NCI-H1417 treated with DMSO at 0.1 percent for 48 hours (cell line): ENCODE measurements around the gene GSDME.

Experiments
- DNase-seq: peaks from one replicate; lab custom pipeline; 2025; lab: John Stamatoyannopoulos, UW

GSDME gene

DNA sequence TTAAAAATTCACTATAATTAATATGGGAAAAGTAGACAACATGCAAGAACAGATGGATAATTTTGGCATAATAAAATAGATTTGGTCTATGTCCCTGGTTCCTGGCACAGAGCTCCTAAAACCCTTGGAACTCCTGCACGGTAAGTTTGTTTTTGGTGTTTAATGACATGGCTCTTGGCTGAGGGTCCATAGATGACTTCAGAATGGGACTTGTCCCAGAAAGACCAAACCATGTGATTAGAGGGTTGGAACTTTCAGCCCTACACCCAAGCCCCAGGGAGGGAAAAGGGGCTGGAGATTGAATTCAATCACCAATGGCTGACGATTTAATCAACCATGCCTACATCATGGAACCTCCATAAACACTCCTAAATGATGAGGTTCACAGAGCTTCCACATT, 12.6 kb upstream of the GSDME start:
- no peak for DNase-seq

DNA sequence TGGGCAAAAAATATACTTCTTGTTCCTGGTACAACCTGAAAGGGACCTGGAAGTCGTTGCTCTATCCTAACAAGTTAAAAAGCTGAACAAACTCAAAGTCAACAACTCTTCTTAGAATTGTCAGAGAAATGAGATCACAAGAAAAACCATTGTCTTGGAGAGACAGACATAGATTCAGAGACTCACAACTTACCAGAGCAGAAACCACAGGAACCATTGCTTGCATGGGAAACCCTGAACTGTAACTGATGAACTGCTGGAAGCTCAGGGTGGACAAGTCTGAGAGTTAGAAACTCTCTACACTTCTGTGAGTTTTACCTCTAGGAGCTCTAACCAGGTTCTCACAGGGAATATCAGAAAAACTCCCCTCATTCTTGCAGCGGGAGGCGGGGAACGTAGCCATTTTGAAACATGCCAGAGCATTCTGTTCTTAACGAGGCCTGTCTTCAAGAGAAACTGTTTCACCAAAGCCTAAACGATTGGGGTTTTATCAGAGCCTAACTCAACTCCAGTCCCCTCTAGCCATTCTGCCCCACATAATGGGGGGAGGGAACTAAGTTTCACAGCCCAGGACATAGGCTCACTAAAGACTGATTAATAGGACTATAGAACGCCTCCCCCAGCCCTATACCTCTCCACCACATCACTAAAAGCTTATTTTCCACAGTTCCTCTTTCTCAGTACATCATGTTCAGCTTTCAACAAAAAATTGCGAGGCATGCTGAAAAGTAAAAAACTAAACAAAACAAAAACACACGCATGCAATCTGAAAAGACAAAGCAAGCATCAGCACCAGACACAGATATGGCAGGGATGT, 12.0 kb upstream of the GSDME start:
- no peak for DNase-seq

DNA sequence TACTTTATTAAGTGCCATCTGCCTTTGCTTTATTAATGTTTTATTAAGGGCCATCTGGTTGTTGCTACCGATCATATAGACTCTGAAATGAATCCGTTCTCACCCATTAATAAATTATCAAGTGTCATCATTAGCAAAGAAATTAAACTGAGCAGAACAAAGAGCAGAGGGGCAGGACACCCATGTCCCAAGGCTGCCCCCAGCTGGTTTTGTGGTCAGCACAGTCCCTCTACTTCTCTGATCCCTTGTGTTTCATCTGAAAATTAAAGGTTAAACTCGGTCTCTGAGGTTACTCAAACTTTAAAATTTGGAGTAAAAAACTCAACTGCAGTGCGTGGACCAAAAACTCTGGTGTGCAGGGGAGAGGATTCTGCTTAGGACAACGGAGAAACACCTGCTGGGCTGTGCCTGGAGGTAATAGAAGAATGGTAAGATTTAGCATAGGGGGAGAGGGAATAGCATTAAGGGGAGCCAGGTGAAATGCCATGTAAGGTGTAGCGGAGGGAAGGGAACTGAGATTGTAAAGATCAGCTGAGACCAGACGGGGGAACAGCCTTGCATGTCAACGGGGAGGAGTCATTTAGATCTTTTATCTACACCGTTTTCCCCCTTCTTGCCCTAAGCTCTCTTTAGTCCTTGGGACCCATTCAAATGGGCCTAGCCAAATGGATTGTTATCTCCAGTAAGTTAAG, 10.8 kb upstream of the GSDME start:
- DNase-seq, result no peak

DNA sequence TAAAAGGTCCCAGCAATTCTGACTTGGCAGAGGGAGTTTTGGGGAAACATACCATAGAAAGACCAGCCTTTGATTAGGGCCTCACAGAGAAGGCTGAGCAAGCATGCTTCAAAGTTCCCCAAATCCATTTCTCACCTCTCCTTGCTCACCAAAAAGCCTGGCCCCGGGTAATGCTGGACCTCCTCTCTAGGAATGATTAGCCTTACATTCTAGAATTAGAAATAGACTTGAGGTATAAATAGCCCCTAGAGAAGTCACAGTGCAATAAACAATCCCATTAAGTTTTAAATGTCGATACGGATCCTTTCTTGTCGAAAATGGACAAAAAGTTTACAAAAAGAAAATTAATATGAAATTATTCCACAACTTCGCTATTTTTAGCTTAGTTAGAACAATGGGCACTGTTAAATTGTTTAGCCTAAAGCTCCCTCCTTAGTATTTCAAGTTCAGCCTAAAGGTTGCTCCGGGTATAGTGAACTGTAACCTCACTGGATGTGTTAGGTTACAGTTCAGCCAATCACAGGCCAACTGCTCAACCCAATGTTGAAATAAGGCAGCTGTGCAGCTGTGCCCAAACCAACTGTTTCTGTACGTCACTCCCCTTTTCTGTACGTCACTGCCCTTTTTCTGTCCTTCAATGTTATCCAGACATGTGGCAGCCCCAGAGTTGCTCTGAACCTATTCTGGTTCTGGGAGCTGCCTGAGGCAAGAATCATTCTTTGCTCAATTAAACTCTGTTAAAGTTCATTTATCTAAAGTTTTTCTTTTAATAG, 7.9 kb upstream of the GSDME start:
- no peak for DNase-seq

DNA sequence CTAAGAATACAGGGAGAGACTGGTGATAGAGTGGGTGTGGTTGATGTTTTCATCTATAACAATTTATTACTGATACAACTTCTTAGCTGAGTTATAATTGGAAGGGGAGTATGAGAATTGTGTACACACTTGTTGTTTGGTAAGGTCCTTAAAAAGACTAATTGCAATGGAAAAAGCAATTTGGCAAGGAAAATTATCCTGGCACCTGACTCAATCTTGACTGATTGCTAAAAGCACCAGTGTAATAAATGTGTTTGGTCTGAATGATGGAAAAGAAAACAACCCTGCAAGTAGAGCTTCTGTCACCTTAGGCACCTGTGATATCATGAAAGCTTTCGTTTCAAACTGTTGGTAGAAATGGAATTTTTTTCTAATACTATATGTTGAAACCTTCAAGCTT, 6.7 kb upstream of the GSDME start:
- peak; percentile 45 for DNase-seq

DNA sequence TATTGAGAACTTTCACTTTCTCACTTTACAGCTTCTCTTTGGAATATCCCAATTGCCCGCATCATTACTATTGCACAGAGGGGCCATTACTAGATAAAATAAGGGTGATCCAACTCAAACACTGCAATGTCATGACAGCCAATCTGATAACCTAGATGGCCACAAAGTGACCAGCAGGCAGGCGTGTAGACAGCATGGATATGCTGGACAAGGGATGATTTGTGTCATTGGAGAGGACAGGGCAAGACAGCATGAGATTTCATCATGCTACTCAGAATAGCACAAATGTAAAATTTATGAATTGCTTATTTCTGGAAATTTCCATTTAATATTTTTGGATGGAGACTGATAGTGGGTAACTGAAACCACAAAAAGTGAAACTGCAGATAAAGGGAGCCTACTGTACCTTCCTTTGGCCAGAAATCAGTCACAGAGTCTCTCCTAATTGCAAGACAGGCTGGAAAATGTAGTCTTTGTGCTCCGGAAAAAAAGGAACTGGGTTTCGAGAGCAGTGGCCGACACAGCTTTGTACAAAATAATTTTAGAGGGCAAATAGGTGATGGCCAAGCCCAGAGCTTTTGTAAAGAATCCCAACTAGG, 6.1 kb upstream of the GSDME start:
- no peak for DNase-seq

DNA sequence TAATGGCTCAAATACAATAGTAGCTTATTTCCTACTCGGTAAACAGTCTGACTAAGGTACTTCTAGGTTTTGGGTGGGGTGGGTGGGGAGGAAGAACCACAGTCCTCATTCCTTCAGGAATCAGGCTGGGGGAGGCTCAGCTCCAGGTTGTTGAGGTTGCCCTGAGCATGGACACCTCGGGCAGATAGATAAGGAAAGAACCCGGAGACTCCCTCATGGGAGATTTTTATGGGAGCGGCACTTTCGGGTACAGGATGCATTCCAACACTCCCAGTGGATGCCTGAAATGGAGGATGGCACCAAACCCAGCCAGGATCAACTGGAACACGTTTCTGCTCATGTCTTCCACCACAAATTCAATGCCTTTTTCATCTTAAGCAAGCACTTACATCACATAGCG, 5.5 kb upstream of the GSDME start:
- DNase-seq, result no peak

DNA sequence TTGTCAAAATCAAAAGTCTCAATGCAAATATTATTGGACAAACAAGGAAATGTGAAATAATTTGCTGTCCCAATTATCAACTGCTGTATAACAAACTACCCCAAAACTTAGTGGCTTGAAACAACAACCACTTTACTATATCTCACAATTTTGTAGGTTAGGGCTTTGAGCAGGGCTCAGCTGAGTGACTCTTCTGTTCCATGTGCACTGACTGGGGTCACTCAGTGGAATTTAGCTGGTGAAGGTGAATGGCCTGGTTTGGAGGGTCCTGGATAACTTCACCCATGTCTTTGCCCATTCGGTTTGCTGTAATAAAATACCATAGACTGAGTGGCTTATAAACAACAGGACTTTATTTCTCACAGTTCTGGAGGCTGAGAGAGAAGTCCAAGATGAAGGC, 3.7 kb upstream of the GSDME start:
- DNase-seq, result no peak

DNA sequence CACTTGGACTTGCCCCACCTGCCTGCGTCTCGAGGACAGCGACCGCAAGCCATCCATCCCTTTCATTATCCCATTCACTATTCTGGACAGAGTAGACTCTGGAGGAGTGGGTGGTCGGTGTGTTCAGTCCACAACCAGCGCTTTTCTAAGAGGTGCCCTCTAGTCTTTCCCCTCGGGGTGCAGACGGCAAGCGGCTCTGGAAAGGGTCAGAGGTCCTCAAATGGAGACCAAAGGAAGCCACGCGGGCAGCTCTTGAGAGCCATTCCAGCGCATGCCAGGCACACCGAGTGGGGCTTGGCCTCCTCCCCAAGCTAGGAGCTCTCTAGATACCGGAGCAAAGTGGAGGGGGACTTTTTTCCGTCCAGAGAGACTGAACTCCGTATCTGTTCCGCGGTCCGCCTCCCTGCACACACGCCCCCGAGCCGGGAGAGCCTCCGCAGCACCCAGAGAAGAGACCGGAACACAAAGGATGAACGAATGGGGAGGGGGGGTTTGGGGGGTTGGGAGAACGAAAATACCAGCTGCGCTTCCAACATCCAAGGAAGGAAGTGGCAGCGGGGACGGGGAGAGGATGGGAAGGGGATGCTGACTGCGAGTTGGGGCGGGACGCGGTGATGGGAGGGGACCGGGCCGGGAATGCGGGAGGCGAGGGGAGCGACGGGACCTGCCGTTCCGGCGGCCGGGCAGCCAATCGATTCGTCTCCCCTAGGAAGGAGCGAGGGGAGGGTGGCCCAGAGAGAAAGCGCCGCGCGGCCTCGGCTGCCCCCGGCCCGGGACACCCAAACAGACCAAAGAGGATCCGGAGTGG, 515 bp downstream of the GSDME start:
- no peak for DNase-seq

DNA sequence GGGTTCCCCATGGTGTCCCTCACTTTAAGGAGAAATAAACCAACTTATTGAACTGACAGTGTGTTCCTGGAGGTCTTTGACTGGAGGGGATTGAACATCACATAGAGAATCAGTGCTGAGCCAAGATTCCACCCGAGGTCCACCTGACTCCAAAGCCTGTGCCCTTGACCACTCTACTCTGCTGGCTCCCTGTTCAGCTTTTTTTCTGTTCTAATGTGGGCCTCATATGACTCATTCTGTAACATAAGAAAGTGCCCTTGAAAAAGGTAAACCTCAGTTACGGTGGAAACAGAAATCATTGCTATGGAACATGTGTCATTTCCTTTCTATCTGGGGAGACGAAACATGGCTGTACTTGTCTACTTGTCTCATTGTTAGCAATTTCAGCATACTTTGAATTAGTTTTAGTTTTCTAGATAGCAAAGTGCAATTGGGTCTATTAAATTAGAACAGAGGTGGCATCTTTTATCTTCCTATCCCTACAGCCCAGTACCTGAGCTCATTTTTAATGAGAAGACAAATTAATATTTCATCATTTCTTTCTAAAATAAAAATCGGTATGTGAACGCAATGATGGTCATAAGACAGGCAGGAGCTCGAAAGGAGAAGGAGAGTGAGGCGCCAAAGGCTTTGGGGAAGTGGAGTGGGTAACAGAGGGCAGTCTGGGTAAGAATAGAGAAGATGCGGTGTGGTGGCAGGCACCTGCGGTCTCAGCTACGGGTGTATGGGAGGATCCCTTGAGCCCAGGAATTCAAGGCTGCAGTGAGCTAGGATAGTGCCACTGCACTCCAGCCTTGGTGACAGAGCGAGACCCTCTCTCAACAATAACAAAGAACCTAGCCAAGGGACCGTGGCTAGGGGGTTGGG, 1.5 kb downstream of the GSDME start:
- no peak for DNase-seq

DNA sequence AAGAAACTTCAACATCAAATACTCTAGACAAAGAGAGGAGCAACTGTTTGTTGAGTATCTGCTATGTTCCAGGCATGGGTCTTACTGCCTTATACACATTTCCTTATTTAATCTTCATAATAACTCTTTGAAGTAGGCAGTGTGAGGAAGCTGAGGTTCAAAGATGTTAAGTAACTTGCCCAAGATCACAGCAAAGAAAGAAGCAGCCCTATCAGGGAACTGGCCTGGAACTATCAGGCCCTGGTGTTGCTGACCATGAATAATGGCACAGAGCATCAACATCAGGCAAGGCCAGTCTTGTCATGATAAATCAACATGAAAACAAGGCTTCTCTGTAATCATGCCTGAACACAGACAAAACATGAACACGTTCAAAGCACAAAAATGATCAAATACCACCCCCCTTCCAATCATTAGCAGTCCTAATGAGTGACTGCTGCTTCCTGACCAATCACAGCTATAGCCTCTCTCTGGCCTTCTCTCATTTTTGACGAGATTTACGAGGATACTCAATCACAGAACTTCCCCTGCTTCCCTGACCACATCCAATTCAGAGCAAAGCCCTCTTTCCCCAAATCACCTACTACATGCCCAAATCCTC, 2.3 kb downstream of the GSDME start:
- no peak for DNase-seq

DNA sequence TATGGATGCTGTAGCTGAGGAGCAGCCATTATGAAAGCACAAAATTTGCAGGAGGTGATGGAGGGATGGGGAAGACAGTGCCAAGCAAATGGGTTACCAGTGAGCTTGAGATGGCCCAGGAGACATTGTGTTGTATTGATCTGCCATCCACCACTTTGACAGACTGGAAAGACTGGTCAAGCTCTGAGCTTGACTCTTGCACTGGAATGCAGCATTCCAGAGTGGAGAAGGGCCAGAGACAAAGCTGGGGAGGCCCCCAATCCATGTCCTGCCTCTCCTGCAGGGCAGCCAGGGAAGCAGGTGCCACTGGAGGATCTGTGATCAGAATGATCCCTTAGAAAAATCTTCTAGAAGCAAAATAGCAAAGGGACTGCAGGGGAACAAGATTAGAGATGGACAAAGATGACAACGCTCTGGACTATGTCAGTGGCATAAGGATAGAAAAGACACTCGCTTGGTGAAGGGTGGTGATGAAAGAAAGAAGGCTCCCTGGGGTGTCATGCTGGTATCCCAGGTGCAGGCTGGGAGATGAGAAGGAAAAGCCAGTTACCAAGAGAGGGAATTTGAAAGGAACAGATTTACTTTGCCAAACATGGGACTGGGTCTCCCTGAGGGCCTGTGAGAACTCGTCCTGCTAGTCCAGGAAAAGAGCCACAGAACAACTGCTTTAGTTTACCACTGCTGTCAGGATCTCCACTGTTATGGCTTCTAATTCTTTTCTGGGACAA, 5.0 kb downstream of the GSDME start:
- no peak for DNase-seq

DNA sequence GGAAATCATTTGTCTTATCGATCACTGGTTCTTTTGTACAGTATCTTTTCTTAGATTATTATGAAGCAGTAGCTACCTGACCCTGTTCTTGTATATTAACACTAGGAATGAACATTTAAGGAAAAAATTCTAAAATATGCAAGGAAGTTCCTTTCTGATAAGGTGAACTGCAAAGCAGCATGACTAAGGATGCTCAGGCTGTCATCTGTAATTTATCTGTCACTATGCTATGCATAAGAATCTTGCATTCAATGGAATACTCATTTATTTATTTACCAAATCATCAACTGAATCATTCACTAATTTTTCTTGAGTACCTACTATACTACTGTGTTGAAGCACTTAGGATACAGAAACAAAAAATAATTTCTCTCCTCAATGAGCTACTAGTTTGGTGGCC, 5.8 kb downstream of the GSDME start:
- no peak for DNase-seq

DNA sequence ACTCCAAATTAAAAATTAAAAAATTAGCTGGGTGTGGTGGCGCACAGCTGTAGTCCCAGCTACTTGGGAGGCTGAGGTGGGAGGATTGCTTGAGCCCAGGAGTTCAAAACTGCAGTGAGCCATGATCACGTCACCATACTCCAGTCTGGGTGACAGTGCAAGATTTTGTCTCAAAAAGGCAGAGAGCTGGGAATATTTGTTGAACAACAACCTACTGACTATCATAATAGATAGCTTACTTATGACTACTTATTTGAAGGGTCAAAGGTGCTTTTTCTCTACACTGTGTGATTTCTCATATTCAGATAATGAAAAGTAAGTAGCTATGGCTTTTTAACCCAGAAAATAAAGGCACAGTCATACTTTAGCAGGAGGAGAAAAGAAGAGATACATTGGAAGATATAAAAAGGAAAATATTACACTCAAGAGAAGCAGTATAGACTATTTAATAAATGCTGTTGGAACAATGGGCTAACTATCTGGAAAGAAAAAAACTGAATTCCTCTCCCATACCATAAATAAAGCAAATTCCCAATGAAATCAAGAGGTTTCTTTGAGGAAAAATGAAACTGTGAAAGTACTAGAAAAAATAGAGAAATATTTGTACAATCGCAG, 6.7 kb downstream of the GSDME start:
- DNase-seq, result no peak

DNA sequence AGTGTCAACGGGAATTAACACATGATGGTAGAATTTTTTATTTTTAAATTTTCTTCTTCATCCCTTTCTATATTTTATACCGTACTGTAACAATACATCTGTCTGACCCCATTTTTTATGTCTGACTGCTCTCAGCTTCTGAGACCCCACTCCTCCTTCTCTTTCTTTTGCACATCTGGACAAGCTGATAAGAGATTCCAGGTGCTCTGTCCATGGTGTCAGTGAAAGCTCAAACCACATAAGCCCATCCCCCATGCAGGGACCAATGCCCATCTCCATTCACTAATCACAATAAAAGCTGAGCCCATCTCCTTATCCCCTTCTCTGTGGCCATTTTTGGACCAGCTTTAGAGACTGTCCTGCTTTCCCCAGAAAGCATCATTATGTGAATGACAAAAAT, 8.7 kb downstream of the GSDME start:
- no peak for DNase-seq

DNA sequence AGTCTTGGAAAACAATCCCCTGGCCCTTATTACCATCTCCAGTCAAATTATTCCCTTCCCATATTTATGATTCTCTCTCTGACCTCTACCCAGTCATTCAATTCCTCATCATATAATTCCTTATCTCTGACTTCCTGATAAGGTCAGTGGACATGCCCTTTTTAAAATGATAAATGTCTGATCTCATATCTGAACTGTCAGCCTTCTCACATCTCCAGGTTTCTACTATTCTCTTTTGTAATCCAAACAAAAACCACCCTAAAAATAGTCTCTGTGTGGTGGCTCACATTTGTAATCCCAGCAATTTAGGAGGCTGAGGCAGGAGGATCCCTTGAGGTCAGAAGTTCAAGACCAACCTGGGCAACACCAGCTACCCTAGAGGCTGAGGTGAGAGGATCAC, 11.9 kb downstream of the GSDME start:
- no peak for DNase-seq

DNA sequence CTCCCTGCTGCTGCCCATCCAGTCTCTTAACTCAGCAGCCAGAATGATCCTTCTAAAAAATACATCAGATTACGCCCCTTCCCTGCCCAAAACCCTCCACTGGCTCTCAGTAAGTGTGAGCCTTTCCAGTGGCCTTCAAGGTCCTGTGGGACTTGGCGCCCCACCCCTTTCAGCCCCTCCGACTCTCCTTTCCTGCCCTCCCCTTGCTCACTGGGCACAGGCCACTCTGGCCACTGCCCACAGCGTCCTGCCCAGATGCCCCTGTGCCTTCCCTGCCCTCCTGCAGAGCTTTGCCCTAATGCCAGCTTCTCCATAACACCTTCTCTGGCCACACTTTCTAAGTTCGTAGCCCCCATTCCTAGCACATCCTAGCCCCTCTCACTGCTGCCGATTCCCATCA, 13.8 kb downstream of the GSDME start:
- no peak for DNase-seq

DNA sequence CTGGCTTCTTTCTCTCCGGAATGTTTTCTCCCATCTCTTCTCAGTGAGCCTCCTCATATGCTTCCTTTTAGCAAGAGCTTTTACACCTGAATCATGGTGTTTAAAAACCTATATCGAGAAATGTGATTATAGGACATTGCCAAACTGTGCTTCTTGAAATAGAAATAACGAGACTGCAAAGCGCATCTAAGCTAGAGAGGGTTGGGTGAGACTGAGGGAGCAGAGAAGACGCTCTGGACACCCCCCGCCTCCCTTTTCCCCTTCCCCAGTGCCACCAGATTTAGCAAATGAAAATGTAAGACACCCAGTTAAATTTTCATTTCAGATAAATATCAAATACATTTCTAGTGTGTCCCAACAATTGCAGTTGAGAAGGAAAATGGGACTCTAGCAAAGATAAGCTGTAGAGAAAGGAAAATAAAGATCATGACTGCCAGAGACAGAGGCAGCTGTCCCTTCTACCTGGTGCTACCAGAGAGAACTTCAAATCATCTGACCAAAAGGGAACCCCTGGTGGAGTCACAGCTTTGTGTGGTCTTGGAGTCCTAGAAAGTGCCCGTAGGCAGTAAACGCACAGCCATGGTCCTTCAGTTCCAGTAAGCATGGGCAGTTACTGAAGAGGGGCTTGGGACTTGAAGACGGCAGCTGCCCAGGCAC, 14.6 kb downstream of the GSDME start:
- no peak for DNase-seq
